GM19372 (cell line): ENCODE results near the gene TENT4A.

ENCODE experiments used
- ATAC-seq: cut with Tn5 transposase; IDR thresholded peaks from one replicate; pipeline ENCODE4 v1.9.1; 2021; ENCODE audit warnings: mild to moderate bottlenecking, low read depth, moderate library complexity; ENCODE audit not compliant: unreplicated experiment

TENT4A gene

GRCh38 chr5:6700074-6700684 is 13.1 kb upstream of the TENT4A start:
- no peak for ATAC-seq

GRCh38 chr5:6700685-6701355 is 12.4 kb upstream of the TENT4A start:
- no peak for ATAC-seq

- no peak for ATAC-seq
These were observed 11.7 kb upstream of the TENT4A start for GRCh38 chr5:6701491-6701890.

- no peak for ATAC-seq
These were observed 10.6 kb upstream of the TENT4A start for GRCh38 chr5:6702633-6703032.

- no peak for ATAC-seq
These were observed 9.4 kb upstream of the TENT4A start for GRCh38 chr5:6703806-6704205.

GRCh38 chr5:6704361-6704851 is 8.8 kb upstream of the TENT4A start:
- ATAC-seq = no peak

GRCh38 chr5:6705088-6705487 is 8.1 kb upstream of the TENT4A start:
- peak; percentile 93 for ATAC-seq

- no peak for ATAC-seq
These were observed 7.3 kb upstream of the TENT4A start for GRCh38 chr5:6705959-6706358.

GRCh38 chr5:6707852-6708251 is 5.4 kb upstream of the TENT4A start:
- ATAC-seq = no peak

GRCh38 chr5:6708814-6709213 is 4.4 kb upstream of the TENT4A start:
- no peak for ATAC-seq

GRCh38 chr5:6710070-6710469 is 3.2 kb upstream of the TENT4A start:
- no peak for ATAC-seq

- ATAC-seq = no peak
These were observed 2.5 kb upstream of the TENT4A start for GRCh38 chr5:6710551-6711318.

GRCh38 chr5:6711409-6712141 is 1.7 kb upstream of the TENT4A start:
- no peak for ATAC-seq

- ATAC-seq = peak; percentile 21
These were observed 1.1 kb upstream of the TENT4A start for GRCh38 chr5:6712142-6712576.

- peak; percentile 51 for ATAC-seq
These were observed 507 bp upstream of the TENT4A start for GRCh38 chr5:6712577-6713273.

GRCh38 chr5:6714226-6715041 is 1.2 kb downstream of the TENT4A start:
- no peak for ATAC-seq

GRCh38 chr5:6715271-6715670 is 2.0 kb downstream of the TENT4A start:
- ATAC-seq = no peak

GRCh38 chr5:6715758-6716628 is 2.8 kb downstream of the TENT4A start:
- ATAC-seq = no peak
